Activated CD8-positive, alpha-beta memory T cell treated with anti-CD3 and anti-CD28 coated beads, Interleukin-2, amount 50 U/mL, for 24 hours (primary cell): ENCODE results near the gene FRRS1L.

ENCODE experiments used
- DNase-seq: peaks from one replicate; pipeline ENCODE4 v3.0.0-alpha.2; 2020; ENCODE audit errors: extremely low read depth

FRRS1L gene

GRCh38 chr9:109166771-109167601 is at the start of gene FRRS1L:
Gene FRRS1L (minus strand): TSS chr9:109167249. CDS start chr9:109167138, 111 bp downstream.
- no peak for DNase-seq

GRCh38 chr9:109214414-109214813 is 47.4 kb upstream of the FRRS1L start:
- no peak for DNase-seq

- DNase-seq = no peak
Observed at GRCh38 chr9:109213285-109214121, 46.5 kb upstream of the FRRS1L start.

- DNase-seq = no peak
Observed at GRCh38 chr9:109212768-109213167, 45.7 kb upstream of the FRRS1L start.

- no peak for DNase-seq
Observed at GRCh38 chr9:109206670-109207069, 39.6 kb upstream of the FRRS1L start.

GRCh38 chr9:109205526-109205925 is 38.5 kb upstream of the FRRS1L start:
- DNase-seq = no peak

GRCh38 chr9:109203761-109204360 is 36.8 kb upstream of the FRRS1L start:
- no peak for DNase-seq

- no peak for DNase-seq
Observed at GRCh38 chr9:109199676-109200075, 32.6 kb upstream of the FRRS1L start.

- no peak for DNase-seq
Observed at GRCh38 chr9:109198736-109199382, 31.8 kb upstream of the FRRS1L start.

GRCh38 chr9:109193974-109194556 is 27.0 kb upstream of the FRRS1L start:
- DNase-seq = no peak

GRCh38 chr9:109192732-109193361 is 25.8 kb upstream of the FRRS1L start:
- DNase-seq = no peak

- no peak for DNase-seq
Observed at GRCh38 chr9:109191746-109192145, 24.7 kb upstream of the FRRS1L start.

- DNase-seq = no peak
Observed at GRCh38 chr9:109190151-109190550, 23.1 kb upstream of the FRRS1L start.

GRCh38 chr9:109186857-109187520 is 19.9 kb upstream of the FRRS1L start:
- DNase-seq = no peak

GRCh38 chr9:109182940-109183798 is 16.1 kb upstream of the FRRS1L start:
- DNase-seq = no peak

GRCh38 chr9:109182550-109182939 is 15.5 kb upstream of the FRRS1L start:
- no peak for DNase-seq

- no peak for DNase-seq
Observed at GRCh38 chr9:109181284-109181683, 14.2 kb upstream of the FRRS1L start.

- no peak for DNase-seq
Observed at GRCh38 chr9:109179801-109180523, 12.9 kb upstream of the FRRS1L start.

GRCh38 chr9:109176963-109177362 is 9.9 kb upstream of the FRRS1L start:
- no peak for DNase-seq
